WTC11 (cell line): ENCODE results near the gene STK35.
"Not testable (repeated sequence)": the region's sequence is repeated elsewhere in the genome, so short reads cannot be mapped to it uniquely, and the experiment has no call there.

Experiments
- ESRRA ChIP-seq: sonication (generic); formaldehyde crosslinking; IDR thresholded peaks from 2 replicates; pipeline ENCODE4 v1.8.1; 2022; ENCODE audit warnings: mild to moderate bottlenecking, missing genetic modification reagents, borderline replicate concordance
- IRF1 ChIP-seq: sonication (generic); formaldehyde crosslinking; IDR thresholded peaks from 2 replicates; pipeline ENCODE4 v1.8.0; 2023; ENCODE audit warnings: missing genetic modification reagents
- MXD4 ChIP-seq: fragments of 250-450 bp; sonication (Bioruptor Pico); IDR thresholded peaks from 2 replicates; pipeline ENCODE4 v1.8.0; 2021; ENCODE audit warnings: mild to moderate bottlenecking, moderate library complexity, borderline replicate concordance
- NFYB ChIP-seq: sonication (generic); formaldehyde crosslinking; conservative IDR thresholded peaks from 2 replicates; pipeline ENCODE4 v1.8.0; 2022; ENCODE audit warnings: low read depth, missing genetic modification reagents
- USF2 ChIP-seq: sonication (generic); formaldehyde crosslinking; IDR thresholded peaks from 2 replicates; pipeline ENCODE4 v1.8.1; 2023; ENCODE audit warnings: mild to moderate bottlenecking, missing genetic modification reagents, moderate library complexity
- ZNF138 ChIP-seq: sonication (generic); formaldehyde crosslinking; conservative IDR thresholded peaks from 2 replicates; pipeline ENCODE4 v1.8.1; 2022; ENCODE audit warnings: mild to moderate bottlenecking, moderate library complexity, missing genetic modification reagents
- ZNF232 ChIP-seq: sonication (generic); formaldehyde crosslinking; IDR thresholded peaks from 2 replicates; pipeline ENCODE4 v1.8.0; 2022; ENCODE audit warnings: mild to moderate bottlenecking, missing genetic modification reagents
- TF ChIP-seq, protein P1 (sequence below): fragments of 200-600 bp; IDR thresholded peaks from 2 replicates; pipeline ENCODE4 v1.8.0; 2022; ENCODE audit warnings: antibody characterized with exemption
- TF ChIP-seq, protein P2 (sequence below): sonication (generic); formaldehyde crosslinking; IDR thresholded peaks from 2 replicates; pipeline ENCODE4 v1.8.1; 2022; ENCODE audit warnings: low read depth, missing genetic modification reagents, borderline replicate concordance
- TF ChIP-seq, protein P3 (sequence below): sonication (generic); formaldehyde crosslinking; IDR thresholded peaks from 2 replicates; pipeline ENCODE4 v1.8.0; 2023; ENCODE audit warnings: missing genetic modification reagents, mild to moderate bottlenecking, borderline replicate concordance
- TF ChIP-seq, protein P4 (sequence below): sonication (generic); formaldehyde crosslinking; IDR thresholded peaks from 2 replicates; pipeline ENCODE4 v1.8.0; 2022; ENCODE audit warnings: mild to moderate bottlenecking, missing genetic modification reagents
- TF ChIP-seq, protein P5 (sequence below): sonication (generic); formaldehyde crosslinking; IDR thresholded peaks from 2 replicates; pipeline ENCODE4 v1.8.1; 2022; ENCODE audit warnings: mild to moderate bottlenecking, missing genetic modification reagents, moderate library complexity, borderline replicate concordance
- TF ChIP-seq, protein P6 (sequence below): sonication (generic); formaldehyde crosslinking; IDR thresholded peaks from 2 replicates; pipeline ENCODE4 v1.8.1; 2023; ENCODE audit warnings: mild to moderate bottlenecking, moderate library complexity, missing genetic modification reagents

DNA sequence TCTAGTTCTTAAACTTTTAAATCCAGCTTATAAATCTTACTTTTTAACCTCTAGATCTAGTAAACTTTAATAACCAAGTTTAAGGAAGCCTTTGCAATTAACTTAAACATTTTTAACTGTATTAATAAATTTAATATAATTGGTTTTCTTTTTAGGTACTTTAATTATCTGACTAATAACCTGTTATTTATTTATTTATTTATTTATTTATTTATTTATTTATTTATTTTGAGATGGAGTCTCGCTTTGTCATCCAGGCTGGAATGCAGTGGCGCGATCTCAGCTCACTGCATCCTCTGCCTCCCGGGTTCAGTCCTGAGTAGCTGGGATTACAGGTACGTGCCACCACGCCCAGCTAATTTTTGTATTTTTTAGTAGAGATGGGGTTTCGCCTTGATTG, 83.3 kb downstream of the STK35 start:
- TF ChIP-seq, protein P1, sequence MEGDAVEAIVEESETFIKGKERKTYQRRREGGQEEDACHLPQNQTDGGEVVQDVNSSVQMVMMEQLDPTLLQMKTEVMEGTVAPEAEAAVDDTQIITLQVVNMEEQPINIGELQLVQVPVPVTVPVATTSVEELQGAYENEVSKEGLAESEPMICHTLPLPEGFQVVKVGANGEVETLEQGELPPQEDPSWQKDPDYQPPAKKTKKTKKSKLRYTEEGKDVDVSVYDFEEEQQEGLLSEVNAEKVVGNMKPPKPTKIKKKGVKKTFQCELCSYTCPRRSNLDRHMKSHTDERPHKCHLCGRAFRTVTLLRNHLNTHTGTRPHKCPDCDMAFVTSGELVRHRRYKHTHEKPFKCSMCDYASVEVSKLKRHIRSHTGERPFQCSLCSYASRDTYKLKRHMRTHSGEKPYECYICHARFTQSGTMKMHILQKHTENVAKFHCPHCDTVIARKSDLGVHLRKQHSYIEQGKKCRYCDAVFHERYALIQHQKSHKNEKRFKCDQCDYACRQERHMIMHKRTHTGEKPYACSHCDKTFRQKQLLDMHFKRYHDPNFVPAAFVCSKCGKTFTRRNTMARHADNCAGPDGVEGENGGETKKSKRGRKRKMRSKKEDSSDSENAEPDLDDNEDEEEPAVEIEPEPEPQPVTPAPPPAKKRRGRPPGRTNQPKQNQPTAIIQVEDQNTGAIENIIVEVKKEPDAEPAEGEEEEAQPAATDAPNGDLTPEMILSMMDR: not testable (repeated sequence)
- TF ChIP-seq ZNF138, ZNF232, MXD4, USF2, ESRRA, NFYB, IRF1 (CRISPR knock-in tag): not testable (repeated sequence)
- TF ChIP-seq, protein P2, sequence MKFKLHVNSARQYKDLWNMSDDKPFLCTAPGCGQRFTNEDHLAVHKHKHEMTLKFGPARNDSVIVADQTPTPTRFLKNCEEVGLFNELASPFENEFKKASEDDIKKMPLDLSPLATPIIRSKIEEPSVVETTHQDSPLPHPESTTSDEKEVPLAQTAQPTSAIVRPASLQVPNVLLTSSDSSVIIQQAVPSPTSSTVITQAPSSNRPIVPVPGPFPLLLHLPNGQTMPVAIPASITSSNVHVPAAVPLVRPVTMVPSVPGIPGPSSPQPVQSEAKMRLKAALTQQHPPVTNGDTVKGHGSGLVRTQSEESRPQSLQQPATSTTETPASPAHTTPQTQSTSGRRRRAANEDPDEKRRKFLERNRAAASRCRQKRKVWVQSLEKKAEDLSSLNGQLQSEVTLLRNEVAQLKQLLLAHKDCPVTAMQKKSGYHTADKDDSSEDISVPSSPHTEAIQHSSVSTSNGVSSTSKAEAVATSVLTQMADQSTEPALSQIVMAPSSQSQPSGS (CRISPR knock-in tag): not testable (repeated sequence)
- TF ChIP-seq, protein P3, sequence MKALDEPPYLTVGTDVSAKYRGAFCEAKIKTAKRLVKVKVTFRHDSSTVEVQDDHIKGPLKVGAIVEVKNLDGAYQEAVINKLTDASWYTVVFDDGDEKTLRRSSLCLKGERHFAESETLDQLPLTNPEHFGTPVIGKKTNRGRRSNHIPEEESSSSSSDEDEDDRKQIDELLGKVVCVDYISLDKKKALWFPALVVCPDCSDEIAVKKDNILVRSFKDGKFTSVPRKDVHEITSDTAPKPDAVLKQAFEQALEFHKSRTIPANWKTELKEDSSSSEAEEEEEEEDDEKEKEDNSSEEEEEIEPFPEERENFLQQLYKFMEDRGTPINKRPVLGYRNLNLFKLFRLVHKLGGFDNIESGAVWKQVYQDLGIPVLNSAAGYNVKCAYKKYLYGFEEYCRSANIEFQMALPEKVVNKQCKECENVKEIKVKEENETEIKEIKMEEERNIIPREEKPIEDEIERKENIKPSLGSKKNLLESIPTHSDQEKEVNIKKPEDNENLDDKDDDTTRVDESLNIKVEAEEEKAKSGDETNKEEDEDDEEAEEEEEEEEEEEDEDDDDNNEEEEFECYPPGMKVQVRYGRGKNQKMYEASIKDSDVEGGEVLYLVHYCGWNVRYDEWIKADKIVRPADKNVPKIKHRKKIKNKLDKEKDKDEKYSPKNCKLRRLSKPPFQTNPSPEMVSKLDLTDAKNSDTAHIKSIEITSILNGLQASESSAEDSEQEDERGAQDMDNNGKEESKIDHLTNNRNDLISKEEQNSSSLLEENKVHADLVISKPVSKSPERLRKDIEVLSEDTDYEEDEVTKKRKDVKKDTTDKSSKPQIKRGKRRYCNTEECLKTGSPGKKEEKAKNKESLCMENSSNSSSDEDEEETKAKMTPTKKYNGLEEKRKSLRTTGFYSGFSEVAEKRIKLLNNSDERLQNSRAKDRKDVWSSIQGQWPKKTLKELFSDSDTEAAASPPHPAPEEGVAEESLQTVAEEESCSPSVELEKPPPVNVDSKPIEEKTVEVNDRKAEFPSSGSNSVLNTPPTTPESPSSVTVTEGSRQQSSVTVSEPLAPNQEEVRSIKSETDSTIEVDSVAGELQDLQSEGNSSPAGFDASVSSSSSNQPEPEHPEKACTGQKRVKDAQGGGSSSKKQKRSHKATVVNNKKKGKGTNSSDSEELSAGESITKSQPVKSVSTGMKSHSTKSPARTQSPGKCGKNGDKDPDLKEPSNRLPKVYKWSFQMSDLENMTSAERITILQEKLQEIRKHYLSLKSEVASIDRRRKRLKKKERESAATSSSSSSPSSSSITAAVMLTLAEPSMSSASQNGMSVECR (CRISPR knock-in tag): not testable (repeated sequence)
- TF ChIP-seq, protein P4, sequence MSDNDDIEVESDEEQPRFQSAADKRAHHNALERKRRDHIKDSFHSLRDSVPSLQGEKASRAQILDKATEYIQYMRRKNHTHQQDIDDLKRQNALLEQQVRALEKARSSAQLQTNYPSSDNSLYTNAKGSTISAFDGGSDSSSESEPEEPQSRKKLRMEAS (CRISPR knock-in tag): not testable (repeated sequence)
- TF ChIP-seq, protein P5, sequence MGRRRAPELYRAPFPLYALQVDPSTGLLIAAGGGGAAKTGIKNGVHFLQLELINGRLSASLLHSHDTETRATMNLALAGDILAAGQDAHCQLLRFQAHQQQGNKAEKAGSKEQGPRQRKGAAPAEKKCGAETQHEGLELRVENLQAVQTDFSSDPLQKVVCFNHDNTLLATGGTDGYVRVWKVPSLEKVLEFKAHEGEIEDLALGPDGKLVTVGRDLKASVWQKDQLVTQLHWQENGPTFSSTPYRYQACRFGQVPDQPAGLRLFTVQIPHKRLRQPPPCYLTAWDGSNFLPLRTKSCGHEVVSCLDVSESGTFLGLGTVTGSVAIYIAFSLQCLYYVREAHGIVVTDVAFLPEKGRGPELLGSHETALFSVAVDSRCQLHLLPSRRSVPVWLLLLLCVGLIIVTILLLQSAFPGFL (CRISPR knock-in tag): not testable (repeated sequence)
- TF ChIP-seq, protein P6, sequence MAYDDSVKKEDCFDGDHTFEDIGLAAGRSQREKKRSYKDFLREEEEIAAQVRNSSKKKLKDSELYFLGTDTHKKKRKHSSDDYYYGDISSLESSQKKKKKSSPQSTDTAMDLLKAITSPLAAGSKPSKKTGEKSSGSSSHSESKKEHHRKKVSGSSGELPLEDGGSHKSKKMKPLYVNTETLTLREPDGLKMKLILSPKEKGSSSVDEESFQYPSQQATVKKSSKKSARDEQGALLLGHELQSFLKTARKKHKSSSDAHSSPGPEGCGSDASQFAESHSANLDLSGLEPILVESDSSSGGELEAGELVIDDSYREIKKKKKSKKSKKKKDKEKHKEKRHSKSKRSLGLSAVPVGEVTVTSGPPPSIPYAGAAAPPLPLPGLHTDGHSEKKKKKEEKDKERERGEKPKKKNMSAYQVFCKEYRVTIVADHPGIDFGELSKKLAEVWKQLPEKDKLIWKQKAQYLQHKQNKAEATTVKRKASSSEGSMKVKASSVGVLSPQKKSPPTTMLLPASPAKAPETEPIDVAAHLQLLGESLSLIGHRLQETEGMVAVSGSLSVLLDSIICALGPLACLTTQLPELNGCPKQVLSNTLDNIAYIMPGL (CRISPR knock-in tag): not testable (repeated sequence)
